ENCODE data around the gene SACM1L.

Gene SACM1L

DNA sequence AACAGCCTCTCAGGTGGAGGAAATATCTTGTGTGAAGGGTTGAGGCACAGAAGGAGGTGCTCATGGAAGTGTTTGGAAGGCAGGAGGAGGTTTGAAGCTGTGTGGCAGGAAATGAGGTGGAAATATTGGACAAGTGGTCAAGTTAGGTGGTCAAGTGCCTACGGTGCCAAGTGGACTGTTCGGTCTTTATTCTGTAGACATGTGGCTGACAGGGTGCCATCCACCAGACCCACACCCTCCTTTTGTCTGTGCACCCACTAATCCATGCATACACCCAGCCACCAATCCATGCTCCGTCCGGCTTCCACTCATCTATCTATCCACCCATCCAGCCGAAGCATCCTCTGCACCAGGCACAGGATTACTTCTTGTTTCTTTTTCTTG is 105.0 kb downstream of the SACM1L start:
- Mint-ChIP-seq H3K4me3 (no peak overlapping the region), H3K36me3 (ENCODE audit: low read depth) (no peaks in the 10 kb centered on the region), H3K9me3 (peaks cover 11% of the 10 kb centered on the region), H3K27me3 (ENCODE audit: low read depth) (peaks cover 75% of the 10 kb centered on the region), H3K27ac (no peak overlapping the region), H3K4me1 (ENCODE audit: low read depth) (peaks cover 8% of the 10 kb centered on the region)
- DNase-seq (ENCODE audit: low spot score) = no peak

DNA sequence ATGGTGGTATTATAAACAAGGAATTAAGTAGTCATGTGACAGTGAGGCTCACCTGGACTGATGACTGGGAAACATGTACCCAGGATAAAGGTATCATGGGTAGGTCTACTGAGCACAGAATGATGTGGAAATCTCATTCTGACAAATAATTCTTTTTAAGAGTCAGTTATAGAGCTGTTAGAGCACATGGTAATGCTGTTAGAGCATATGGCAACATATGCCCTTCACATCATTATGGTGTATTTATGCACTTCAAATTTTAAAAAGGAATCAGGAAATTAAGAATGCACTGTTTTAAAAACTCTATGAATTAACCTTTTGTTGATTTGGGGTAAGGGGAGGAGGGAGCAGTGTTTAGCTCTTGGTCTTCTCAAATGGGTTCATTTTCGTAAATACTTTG is 105.5 kb downstream of the SACM1L start:
- no peak for DNase-seq (ENCODE audit: low spot score)
- peaks cover 8% of the 10 kb centered on the region for H3K4me1 Mint-ChIP-seq (ENCODE audit: low read depth)
- no peak overlapping the region for H3K4me3 Mint-ChIP-seq
- H3K27me3 Mint-ChIP-seq (ENCODE audit: low read depth) = peaks cover 79% of the 10 kb centered on the region
- no peak overlapping the region for H3K27ac Mint-ChIP-seq
- peaks cover 10% of the 10 kb centered on the region for H3K9me3 Mint-ChIP-seq
- no peaks in the 10 kb centered on the region for H3K36me3 Mint-ChIP-seq (ENCODE audit: low read depth)

Data from T-helper 2 cell treated with Interferon-gamma antibody and Interleukin-4, amounts not matched to agents 5 μg/mL and 100 μg/mL, for 36 hours (primary cell).